B cell (primary cell): Measurements from ENCODE around the gene LGALS9C.
"Not testable (repeated sequence)": the region's sequence is repeated elsewhere in the genome, so short reads cannot be mapped to it uniquely, and the experiment has no call there.

Source experiments
- EZH2 ChIP-seq: IDR thresholded peaks from 2 replicates; pipeline ENCODE4 v1.6.1; 2012; ENCODE audit warnings: borderline replicate concordance, low read depth, mild to moderate bottlenecking, moderate library complexity, low read length; ENCODE audit not compliant: insufficient read depth, poor library complexity, severe bottlenecking
- TF ChIP-seq, protein P1 (sequence below): fragments of 200-600 bp; IDR thresholded peaks from one replicate; pipeline ENCODE4 v1.8.0; 2022; ENCODE audit warnings: antibody characterized with exemption, mild to moderate bottlenecking

DNA sequence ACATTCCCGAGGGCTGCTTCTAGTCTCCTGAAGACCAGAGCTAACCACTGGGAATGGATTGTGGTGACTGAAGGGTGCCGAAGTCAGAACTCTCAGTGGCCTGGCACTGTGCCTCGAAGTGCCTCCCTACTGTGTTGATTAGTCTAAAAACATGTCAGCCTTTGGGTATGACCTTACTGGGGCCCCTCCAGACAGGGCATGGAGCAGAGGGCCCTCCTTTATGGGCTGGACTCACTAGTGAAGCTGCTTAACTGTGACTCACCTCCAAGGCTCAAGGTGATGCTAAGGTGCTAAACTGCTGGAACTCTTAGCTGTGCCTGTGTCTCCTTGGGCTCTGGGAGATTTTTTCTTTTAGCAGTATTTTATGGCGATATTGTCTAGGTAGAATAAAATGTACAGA is 2.6 kb upstream of the LGALS9C start:
- TF ChIP-seq, protein P1, sequence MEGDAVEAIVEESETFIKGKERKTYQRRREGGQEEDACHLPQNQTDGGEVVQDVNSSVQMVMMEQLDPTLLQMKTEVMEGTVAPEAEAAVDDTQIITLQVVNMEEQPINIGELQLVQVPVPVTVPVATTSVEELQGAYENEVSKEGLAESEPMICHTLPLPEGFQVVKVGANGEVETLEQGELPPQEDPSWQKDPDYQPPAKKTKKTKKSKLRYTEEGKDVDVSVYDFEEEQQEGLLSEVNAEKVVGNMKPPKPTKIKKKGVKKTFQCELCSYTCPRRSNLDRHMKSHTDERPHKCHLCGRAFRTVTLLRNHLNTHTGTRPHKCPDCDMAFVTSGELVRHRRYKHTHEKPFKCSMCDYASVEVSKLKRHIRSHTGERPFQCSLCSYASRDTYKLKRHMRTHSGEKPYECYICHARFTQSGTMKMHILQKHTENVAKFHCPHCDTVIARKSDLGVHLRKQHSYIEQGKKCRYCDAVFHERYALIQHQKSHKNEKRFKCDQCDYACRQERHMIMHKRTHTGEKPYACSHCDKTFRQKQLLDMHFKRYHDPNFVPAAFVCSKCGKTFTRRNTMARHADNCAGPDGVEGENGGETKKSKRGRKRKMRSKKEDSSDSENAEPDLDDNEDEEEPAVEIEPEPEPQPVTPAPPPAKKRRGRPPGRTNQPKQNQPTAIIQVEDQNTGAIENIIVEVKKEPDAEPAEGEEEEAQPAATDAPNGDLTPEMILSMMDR, result not testable (repeated sequence)
- TF ChIP-seq EZH2, result not testable (repeated sequence)
